Kidney (tissue), 14 donors: ENCODE data around the gene PIGL. TPM values are rescaled to one million over a fixed set of nuclear protein-coding genes. Genes with fewer than 3 reads are reported as not detected.
A peak's percentile ranks its signal among the peaks of the same experiment; 100 is the strongest.

ENCODE experiments used
- DNase-seq, 5 donors: peaks; one replicate each; pipeline ENCODE4 v3.0.0-alpha.2; 2013 to 2020
- FAIRE-seq: peaks from 2 replicates; lab custom pipeline; 2012; peaks lifted over from hg19 to GRCh38; lab: Jason Lieb, UNC
- H3K27ac ChIP-seq, 2 donors: one replicate each; pipeline ENCODE4 v1.7.0; 2013; ENCODE audit warnings: low read depth in 2 of 2, low read length in 2 of 2, inconsistent platforms in 1 of 2
- H3K27me3 ChIP-seq: one replicate; pipeline ENCODE4 v1.7.1; 2013; ENCODE audit warnings: low read length, inconsistent platforms; ENCODE audit not compliant: control insufficient read depth, insufficient read depth
- H3K36me3 ChIP-seq, 3 donors: one replicate each; pipeline versions ENCODE4 v1.7.0 to v1.7.1; 2013; ENCODE audit warnings: low read length in 3 of 3, control low read depth in 1 of 3, inconsistent platforms in 1 of 3; ENCODE audit not compliant: insufficient read depth in 3 of 3, control insufficient read depth in 2 of 3
- H3K4me1 ChIP-seq, 3 donors: one replicate each; pipeline versions ENCODE4 v1.7.0 to v1.7.1; 2013; ENCODE audit warnings: low read length in 3 of 3, inconsistent platforms in 1 of 3, low read depth in 1 of 3; ENCODE audit not compliant: control insufficient read depth in 2 of 3, insufficient read depth in 2 of 3
- H3K4me3 ChIP-seq, 3 donors: one replicate each; pipeline versions ENCODE4 v1.7.0 to v1.8.1; 2013; ENCODE audit warnings: low read length in 3 of 3, control low read depth in 1 of 3, inconsistent platforms in 1 of 3
- H3K9ac ChIP-seq, 3 donors: one replicate each; pipeline versions ENCODE4 v1.7.0 to v1.7.1; 2013; ENCODE audit warnings: low read length in 3 of 3, control low read depth in 1 of 3, inconsistent platforms in 1 of 3
- H3K9me3 ChIP-seq, 3 donors: one replicate each; pipeline versions ENCODE4 v1.7.0 to v1.7.1; 2013; ENCODE audit warnings: low read length in 3 of 3, control low read depth in 1 of 3, inconsistent platforms in 1 of 3; ENCODE audit not compliant: control insufficient read depth in 2 of 3, insufficient read depth in 1 of 3
- intact Hi-C: fragments of 100-400 bp; cut with DNase I; formaldehyde crosslinking; loops from one replicate; pipeline ENCODE4 v1.11.1; 2022
- microRNA-seq: library from miRNA; unstranded; fragments of <30 nt; microRNA quantifications from one replicate; pipeline ENCODE4 v1.2.0, GENCODE V29; 2020
- polyA plus RNA-seq: library from polyadenylated mRNA; stranded (reverse); fragments of 350-450 nt; fragmentation: Illumina TruSeq; extraction: RNeasy Lipid Tissue Mini Kit (QIAGEN cat#74804); gene quantifications from one replicate; pipeline ENCODE4 v1.2.3, GENCODE V29; 2014; ENCODE audit warnings: low read depth, low replicate concordance; ENCODE audit not compliant: insufficient read depth
- total RNA-seq: library from RNA; stranded (reverse); fragmentation: NEBNext Ultra II Directional; extraction: Animal tissue kit (Norgen Biotek cat#: 25700); gene quantifications from one replicate; pipeline ENCODE4 v1.2.1, GENCODE V29; 2021
- TF ChIP-seq, protein P1 (sequence below): IDR thresholded peaks from 3 replicates; pipeline ENCODE4 v1.5.1; 2012; ENCODE audit warnings: mild to moderate bottlenecking, moderate library complexity, borderline replicate concordance; ENCODE audit not compliant: insufficient read depth; ENCODE audit errors: extremely low read depth
- donor health status: control.
- donor health status: control.
- donor health status: control.
- donor health status: control.
- donor health status: control.
- donor health status: DM: yes; HTN: yes; CAD: no.
- donor health status: Normal renal cell carcinoma (clear cell type).

Gene PIGL
- total and polyA plus RNA-seq, 2 donors from 2014 or later: 13.6 to 33.5 TPM

DNA sequence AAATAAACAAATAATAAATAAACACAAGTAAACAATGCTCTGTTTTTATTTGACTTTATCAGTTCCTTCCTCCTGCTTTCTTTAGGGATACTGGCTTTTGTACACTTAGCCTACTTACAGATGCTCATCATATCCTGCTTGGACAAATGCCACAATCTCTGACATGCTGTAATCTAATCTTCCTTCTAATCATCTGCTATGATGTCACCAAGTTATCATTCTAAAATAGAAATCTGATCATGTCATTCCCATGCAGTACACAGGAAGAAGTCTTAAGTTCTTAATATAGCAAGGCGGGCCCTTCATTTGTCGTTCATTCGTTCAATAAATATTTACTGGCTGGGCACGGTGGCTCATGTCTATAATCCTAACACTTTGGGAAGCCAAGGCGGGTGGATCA is 154.7 kb downstream of the PIGL start:
- intact Hi-C loops: no loop called here
- TF ChIP-seq, protein P1, sequence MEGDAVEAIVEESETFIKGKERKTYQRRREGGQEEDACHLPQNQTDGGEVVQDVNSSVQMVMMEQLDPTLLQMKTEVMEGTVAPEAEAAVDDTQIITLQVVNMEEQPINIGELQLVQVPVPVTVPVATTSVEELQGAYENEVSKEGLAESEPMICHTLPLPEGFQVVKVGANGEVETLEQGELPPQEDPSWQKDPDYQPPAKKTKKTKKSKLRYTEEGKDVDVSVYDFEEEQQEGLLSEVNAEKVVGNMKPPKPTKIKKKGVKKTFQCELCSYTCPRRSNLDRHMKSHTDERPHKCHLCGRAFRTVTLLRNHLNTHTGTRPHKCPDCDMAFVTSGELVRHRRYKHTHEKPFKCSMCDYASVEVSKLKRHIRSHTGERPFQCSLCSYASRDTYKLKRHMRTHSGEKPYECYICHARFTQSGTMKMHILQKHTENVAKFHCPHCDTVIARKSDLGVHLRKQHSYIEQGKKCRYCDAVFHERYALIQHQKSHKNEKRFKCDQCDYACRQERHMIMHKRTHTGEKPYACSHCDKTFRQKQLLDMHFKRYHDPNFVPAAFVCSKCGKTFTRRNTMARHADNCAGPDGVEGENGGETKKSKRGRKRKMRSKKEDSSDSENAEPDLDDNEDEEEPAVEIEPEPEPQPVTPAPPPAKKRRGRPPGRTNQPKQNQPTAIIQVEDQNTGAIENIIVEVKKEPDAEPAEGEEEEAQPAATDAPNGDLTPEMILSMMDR: no peak
- H3K4me3 ChIP-seq: no peak overlapping the region
- FAIRE-seq (peak; percentile 8), DNase-seq (no peak)
- no peak overlapping the region for H3K27ac ChIP-seq
- H3K36me3 ChIP-seq: no peaks in the 10 kb centered on the region
- no peaks in the 10 kb centered on the region for H3K27me3 ChIP-seq
- H3K4me1 ChIP-seq: no peaks in the 10 kb centered on the region
- H3K9ac ChIP-seq: no peak overlapping the region
- no peaks in the 10 kb centered on the region for H3K9me3 ChIP-seq

DNA sequence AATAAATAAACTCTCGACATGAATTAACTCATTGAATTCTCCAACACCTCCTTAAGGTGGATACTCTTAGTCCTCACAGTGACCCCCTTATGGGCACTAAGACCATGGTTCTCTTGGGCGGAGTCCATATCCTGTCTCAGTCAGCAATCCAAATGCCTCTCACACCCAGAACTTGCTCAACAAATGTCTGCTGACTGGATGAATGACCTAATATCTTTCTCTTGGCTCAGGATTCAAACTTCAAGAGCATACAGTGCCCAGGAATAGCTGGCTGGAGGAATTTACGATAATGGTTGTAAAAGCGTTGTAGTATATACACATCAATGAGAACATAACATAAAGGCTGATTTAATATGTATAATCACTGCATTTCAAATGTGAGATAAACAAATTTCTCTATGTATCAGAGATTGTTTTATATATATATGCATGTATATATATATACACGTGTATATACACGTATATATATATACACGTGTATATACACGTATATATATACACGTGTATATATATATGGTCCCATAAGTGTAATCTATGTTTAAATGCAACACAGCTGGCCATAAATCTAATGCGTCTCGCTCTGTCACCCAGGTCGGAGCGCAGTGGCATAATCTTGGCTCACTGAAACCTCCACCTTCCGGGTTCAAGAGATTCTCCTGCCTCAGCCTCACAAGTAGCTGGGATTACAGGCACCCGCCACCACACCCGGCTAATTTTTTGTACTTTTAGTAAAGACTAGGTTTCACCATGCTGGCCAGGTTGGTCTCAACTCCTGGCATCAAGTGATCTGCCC is 157.3 kb downstream of the PIGL start:
- H3K9me3 ChIP-seq: no peaks in the 10 kb centered on the region
- H3K4me3 ChIP-seq: no peak overlapping the region
- no peaks in the 10 kb centered on the region for H3K27me3 ChIP-seq
- intact Hi-C loops: no loop called here
- H3K9ac ChIP-seq: no peak overlapping the region
- H3K4me1 ChIP-seq: no peaks in the 10 kb centered on the region
- DNase-seq (peak in 1 of 5 donors; percentile 26), FAIRE-seq (no peak)
- no peaks in the 10 kb centered on the region for H3K36me3 ChIP-seq
- no peak overlapping the region for H3K27ac ChIP-seq
- TF ChIP-seq, protein P1: no peak

Small RNA genes lying within 50 kb of the gene (microRNA-seq; reads per million reads assigned to microRNA genes)
- not detected for gene MIR1288

Other genes with a start within 250 kb of the PIGL start
- gene ZSWIM7, start 217.5 kb upstream of the PIGL start, total RNA-seq: 21.0 TPM
- 66.7 TPM for gene ZSWIM7, start 217.5 kb upstream of the PIGL start, polyA plus RNA-seq
- gene TTC19, start 217.4 kb upstream of the PIGL start, total RNA-seq: 47.7 TPM
- gene TTC19, start 217.4 kb upstream of the PIGL start, polyA plus RNA-seq: 42.0 TPM
- gene NCOR1, start 1.7 kb upstream of the PIGL start, total RNA-seq: 136 TPM
- 44.9 TPM for gene NCOR1, start 1.7 kb upstream of the PIGL start, polyA plus RNA-seq
- gene CENPV, start 136.3 kb downstream of the PIGL start, total RNA-seq: 9.0 TPM
- gene CENPV, start 136.3 kb downstream of the PIGL start, polyA plus RNA-seq: 42.3 TPM
- gene UBB, start 163.9 kb downstream of the PIGL start, total RNA-seq: 1,214 TPM
- 2,605 TPM for gene UBB, start 163.9 kb downstream of the PIGL start, polyA plus RNA-seq
- 18.2 TPM for gene TRPV2, start 198.4 kb downstream of the PIGL start, total RNA-seq
- gene TRPV2, start 198.4 kb downstream of the PIGL start, polyA plus RNA-seq: 8.6 TPM